Measurements from ENCODE around the gene MAGEA6.
A peak's percentile ranks its signal among the peaks of the same experiment; 100 is the strongest.
"Not testable (repeated sequence)": the region's sequence is repeated elsewhere in the genome, so short reads cannot be mapped to it uniquely, and the experiment has no call there.

Gene MAGEA6, protein sequence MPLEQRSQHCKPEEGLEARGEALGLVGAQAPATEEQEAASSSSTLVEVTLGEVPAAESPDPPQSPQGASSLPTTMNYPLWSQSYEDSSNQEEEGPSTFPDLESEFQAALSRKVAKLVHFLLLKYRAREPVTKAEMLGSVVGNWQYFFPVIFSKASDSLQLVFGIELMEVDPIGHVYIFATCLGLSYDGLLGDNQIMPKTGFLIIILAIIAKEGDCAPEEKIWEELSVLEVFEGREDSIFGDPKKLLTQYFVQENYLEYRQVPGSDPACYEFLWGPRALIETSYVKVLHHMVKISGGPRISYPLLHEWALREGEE

DNA sequence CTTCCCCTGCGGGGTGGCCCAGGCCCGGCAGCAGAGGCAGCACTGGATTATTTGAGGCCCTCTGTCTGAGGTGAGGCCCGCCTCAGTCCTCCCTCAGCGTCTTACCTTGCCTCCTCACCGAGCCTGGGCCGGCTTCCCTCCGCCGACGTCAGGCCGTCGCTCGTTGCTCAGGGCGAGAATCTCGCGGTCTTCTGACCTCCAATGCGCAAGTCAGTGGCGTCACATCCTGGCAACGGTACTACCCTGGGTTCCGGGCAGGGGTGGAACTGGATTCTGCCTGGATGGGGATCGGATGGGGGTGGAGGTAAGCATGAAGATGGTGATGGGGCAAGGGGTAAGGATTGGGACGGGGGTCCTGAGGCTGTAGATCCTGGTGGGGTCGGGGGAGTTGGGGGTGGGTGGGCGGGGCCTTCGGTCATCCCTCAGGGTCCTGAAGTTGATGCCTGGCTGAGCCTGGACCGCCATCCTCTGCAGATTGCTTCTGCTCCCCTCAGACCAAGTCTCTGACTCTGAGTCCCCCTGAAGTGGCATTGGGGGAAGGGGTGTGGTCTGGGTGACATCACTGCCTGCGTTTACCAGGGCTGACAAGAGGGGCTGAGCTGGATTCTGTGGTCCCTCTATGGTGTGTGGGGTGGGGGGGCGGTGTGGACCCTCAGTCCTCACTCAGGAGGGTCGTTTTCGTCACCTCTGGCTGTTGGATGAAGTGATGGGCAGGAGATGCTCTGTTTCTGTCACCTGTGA is at the start of gene MAGEA6:
TSS of gene MAGEA6 (minus strand) at position 141 of the 741 bp plus-strand sequence. CDS start 2,039 bp downstream, outside the sequence.
- not testable (repeated sequence) for DNase-seq

DNA sequence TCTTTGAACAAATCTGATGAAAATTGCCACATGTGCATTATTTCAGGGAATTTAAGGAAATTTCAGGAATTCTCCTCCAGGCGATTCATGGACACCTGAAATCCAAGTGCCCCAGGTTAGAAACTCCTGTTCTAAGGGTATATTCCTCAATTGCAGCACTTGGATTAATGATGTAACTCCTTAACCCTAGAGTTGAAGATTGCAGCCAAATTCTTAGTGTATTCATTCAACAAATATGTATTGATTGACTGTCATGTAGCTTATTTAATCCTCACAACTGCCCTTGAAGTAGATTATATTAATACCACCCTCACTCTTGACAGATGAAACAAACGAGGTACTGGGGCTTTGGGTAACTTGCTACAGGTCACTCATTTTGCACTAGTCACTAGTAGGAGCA is 49.8 kb upstream of the MAGEA6 start:
- no peak for DNase-seq

DNA sequence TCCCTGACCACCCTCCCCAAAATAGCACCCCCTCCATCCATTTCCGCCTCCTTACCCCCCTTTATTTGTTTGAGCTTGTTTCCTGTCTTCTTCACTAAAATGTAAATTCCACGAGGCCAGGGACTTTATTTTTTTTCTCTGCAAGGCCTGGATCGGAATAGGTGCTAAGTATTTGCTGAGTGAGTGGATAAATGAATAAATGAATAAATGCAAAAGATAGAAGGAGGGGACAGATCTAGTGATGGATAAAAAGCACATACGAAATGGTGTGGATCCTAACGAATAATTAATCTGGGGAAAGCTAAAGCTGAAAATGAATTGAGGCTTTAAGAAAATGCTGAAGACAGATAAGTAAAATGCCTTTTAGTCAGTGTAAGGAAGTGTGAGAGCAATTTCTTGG is 48.9 kb upstream of the MAGEA6 start:
- no peak for DNase-seq

DNA sequence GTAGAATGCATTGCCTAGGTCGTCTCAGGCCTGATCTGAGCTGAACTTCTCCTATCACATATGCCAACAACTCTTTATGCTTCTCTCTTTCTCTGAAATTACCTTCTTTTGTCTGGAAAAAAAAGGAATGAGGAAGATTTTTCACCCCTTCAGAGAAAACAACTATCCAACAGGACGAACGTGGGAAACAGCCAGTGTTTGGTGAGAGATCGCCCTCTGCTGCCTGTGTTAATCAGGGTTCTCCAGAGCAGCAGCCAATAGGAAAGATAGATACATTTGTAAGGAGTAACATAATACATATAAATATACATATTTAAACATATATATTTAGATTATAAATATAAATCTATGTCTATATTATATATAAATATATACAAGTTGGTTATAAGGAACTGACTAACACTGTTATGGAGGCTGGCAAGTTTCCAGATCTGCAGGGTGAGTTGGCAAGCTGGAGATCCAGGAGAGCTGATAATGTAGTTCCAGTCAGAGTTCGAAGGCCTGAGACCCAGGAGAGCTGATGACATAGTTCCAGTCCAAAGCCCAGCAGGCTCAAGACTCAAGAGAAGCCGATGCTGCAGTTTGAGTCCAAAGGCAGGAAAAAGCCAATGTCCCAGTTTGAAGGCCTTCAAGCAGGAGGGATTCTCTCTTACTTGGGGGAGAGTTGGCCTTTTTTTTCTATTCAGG is 47.7 kb upstream of the MAGEA6 start:
- DNase-seq: peak; percentile 11

DNA sequence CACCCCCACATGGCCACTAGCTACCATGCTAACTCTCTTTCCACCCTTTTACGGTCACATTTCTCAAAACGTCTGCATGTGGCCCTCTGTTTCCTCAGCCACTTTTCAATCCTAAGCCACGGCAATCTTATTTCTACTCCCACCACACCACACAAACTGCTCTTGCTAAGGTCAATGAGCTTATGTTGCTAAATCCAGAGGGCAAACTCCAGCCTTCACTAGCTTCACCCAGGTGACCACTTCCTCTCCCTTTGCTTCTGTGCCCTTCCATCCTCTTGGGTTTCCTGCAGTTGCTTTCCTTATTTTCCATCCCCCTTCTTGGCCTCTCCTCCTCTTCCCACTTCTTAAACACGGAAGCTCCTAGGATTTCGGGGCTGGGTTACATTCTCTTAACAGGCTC is 44.6 kb upstream of the MAGEA6 start:
- DNase-seq: no peak

DNA sequence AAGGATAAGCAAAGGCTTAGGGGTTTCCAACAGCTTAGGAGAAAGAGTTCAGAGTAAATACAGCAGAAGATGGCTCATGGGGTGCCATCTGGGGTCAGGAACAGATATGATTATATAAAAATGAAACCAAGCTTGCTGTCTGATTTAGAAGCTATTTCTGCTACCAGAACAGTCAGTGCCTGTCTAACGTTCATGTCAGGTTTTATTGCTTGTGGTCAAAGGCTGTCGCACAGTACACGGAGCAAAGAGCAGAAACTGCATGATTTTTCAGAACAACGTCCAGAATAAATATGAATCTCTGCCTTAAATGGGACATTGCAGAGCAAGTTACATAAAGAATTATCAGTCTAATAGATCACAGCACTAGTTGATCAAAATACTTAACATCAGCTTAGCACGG is 43.7 kb upstream of the MAGEA6 start:
- DNase-seq: no peak

DNA sequence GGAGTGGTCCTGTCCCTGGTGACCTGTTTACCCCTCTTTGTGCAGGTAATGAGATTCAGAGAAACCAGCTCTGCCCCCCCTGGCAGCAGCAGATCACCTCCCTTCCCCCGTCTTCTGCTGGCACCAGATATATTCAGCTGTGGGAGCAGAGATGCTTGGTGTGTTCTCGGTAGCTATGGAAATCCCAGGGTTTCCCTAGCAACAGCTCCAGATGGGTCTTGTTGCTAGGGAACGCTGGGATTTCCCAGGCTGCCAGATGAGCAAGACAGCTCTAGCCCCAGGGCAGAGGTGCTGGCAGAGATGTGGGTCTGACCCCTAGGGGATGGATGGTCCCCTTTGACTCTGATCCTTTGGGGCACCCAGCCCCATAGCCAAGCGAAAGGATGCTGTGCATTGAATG is 40.9 kb upstream of the MAGEA6 start:
- no peak for DNase-seq

DNA sequence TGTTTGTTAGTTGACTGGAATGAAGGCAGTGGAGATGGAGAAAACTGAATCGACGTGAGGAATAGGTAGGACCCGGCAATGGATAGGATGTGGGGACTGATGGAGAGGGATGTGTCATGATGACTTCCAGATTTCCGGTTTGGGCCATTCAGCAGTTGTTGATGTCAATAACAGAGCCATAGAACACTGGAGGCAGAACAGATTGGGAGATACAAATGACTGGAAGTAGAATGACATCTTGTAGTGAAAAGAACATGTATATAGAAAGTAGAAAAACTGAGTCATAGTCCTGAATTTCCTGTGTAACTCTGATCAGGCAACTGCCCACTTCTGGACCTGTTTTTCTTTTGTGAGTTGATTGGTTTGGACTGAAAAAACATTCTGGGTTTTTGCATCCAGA is 36.5 kb upstream of the MAGEA6 start:
- no peak for DNase-seq

DNA sequence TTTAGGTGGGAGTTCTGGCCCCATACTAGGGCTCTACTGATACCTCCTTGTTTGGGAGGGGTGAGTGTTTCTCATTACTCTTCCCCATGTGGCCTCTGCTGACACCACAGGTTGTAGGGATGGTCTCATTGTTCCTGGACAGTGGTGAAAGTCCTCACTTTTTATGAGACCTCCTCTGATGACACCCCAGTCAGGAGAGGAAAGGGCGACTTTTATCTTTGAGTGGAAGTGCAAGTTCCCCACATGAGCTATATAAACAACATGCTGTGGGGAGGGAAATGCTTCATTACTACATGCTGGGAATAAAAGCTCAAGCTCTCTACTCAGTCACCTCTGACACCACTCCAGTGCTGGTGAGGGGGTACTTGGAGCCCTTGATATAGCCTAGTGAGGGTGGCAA is 29.5 kb upstream of the MAGEA6 start:
- no peak for DNase-seq

DNA sequence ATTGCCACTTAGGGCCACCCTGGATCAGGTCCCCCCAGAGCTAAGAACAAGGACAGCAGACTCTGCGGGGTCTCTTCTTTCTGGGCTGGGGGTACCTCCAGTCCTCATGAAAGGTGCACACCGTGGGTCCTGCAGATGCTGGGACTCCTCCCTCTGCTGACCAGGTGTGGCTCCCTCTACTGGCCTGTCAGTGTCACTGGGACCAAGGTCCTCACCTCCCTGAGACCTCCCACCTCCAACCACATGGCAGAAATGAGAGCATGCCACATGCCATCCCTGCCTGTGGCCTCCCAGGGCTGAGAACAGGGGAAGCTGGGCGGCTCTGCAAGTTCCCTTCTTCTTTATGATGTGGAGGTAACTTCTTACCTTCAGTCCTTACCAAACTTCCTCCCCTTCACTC is 17.6 kb upstream of the MAGEA6 start:
- not testable (repeated sequence) for DNase-seq

DNA sequence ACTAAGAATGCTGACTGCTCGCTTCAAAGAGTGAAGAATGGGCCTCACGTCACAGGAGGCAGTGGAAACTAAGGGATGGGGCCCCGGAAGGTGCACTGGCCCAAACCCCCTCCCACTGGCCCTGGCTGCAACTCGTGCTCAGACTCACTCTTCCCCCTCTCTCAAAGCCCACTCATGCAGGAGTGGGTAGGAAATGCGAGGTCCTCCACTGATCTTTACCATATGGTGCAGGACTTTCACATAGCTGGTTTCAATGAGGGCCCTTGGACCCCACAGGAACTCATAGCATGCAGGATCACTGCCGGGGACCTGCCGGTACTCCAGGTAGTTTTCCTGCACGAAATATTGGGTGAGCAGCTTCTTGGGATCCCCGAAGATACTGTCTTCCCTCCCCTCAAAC is 2.9 kb downstream of the MAGEA6 start:
- not testable (repeated sequence) for DNase-seq

DNA sequence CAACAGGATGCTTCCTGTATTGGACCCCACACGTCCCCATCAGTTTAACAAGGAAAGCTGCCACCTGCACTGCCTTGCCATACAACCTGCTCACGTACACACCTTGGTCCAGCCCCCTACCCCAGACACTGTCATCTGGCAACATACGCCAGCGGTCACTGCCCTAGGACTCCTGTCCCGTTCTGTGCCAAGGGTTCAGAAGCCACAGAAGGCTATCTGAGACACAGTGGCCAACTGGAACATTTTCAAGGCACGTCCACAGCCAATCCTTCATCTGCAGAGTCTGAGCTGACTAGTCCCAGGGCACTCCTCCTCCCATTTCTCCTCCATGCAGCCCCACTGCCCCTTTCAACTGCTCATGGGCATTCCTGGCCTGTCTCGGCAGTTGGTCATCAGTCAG is 7.9 kb downstream of the MAGEA6 start:
- DNase-seq: not testable (repeated sequence)

DNA sequence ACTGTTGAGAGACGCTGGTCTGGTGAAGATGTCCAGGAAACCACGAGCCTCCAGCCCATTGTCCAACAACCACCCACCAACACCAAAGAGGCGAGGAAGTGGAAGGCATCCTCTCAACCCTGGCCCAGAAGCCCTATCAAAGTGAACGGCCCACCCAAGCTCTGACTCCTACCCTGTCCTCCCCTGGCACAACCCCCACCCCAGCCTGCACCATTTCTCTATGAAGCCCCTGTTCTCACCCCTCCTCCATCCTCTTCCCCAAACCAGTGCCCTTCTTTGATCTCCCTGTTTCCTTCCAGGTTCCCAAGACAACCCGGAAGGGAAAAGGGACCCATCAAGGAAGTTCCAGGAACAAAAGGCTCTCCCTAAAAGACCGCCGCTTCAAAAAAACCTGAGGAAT is 9.9 kb downstream of the MAGEA6 start:
- DNase-seq: not testable (repeated sequence)

DNA sequence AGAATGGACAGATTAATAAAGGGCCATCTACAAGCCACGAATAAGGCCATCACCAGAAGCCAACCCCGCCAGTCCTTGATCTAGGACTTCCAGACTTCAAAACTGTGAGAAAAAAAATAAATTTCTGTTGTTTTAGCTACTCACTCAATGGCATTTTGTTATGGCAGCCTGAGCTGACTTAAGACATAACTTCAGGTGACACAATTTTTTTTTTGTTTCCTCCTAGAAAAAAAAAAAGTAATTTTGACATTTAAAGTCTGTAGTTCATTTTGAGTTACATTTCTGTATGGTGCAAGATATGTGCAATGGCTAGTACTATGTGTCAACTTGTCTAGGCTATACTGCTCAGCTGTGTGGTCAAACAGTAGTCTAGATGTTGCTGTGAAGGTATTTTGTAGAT is 10.6 kb downstream of the MAGEA6 start, which contains the start of gene CSAG3:
TSS of gene CSAG3 (plus strand) at position 301 of the 400 bp plus-strand sequence.
- DNase-seq: not testable (repeated sequence)

DNA sequence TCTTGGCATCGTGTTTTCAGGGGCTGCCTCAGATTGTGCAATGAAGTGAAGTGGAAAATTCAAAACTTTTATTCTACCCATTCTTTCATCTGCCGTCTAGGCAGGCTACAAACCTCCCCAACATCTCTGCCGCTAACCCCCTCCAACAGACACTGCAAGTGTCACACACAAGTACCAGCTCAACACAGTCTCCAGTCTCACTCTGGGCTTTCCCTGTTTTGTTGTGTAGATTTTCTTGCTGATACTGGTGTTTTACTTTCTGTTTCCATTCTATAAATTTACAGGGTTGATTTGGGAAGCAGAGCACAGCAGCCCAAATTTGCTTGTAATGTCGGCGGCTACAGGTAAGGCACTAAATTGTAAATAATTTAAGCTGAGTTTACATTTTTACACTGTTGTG is 14.6 kb downstream of the MAGEA6 start:
- DNase-seq: not testable (repeated sequence)

DNA sequence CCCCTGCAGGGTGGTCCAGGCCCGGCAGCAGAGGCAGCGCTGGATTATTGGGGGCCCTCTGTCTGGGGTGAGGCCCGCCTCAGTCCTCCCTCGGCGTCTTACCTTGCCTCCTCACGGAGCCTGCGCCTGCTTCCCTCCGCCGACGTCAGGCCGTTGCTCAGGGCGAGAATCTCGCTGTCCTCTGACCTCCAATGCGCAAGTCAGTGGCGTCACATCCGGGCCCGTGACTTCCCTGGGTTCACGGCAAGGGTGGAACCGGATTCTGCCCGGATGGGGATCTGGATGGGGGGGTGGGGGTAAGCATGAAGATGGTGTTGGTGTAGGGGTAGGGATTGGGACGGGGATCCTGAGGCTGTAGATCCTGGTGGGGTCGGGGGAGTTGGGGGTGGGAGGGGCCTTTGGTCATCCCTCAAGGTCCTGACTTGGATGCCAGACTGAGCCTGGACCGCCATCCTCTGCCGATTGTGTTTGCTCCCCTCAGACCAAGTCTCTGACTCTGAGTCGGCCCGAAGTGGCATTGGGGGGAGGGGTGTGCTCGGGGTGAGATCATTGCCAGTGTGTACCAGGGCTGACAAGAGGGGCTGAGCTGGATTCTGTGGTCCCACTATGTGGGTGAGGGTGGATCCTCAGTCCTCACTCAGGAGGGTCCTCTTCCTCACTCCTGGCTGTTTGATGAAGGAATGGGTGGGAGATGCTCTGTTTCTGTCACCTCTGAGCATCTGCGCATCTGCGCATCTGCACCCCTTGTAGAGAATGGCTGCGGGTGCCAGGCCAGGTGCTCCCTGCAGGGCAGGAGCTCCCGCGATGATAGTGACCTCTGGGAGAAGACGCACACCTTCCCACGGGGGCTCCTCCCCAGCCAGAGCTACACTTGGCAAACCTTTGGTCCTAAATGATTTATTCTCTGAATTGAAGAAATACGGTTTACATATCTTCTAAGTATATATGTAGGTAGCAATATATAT is 15.5 kb downstream of the MAGEA6 start, which contains the start of gene MAGEA2:
TSS of gene MAGEA2 (minus strand) at position 157 of the 965 bp plus-strand sequence. CDS start 2,479 bp downstream, outside the sequence.
- not testable (repeated sequence) for DNase-seq

DNA sequence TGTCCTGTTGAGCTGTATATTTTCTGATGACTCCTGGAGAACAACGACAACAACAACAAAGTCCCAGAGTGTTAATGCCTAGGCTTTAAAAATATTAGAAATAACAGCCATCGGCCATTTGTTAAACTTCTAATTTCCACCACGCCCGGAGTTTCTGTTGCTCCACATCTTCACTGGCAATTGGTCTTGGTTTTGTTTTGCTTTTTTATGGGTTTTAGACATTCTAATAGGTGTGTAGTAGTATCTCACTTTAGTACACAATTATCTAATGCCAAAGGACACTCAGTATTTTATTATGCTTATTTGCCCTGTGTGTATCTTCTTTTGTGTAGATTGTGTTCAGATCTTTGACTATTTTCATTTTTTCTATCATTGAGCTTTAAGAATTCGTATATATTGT is 30.9 kb downstream of the MAGEA6 start:
- DNase-seq: no peak

DNA sequence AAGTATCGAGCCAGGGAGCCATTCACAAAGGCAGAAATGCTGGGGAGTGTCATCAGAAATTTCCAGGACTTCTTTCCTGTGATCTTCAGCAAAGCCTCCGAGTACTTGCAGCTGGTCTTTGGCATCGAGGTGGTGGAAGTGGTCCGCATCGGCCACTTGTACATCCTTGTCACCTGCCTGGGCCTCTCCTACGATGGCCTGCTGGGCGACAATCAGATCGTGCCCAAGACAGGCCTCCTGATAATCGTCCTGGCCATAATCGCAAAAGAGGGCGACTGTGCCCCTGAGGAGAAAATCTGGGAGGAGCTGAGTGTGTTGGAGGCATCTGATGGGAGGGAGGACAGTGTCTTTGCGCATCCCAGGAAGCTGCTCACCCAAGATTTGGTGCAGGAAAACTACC is 33.0 kb downstream of the MAGEA6 start:
- DNase-seq: not testable (repeated sequence)

DNA sequence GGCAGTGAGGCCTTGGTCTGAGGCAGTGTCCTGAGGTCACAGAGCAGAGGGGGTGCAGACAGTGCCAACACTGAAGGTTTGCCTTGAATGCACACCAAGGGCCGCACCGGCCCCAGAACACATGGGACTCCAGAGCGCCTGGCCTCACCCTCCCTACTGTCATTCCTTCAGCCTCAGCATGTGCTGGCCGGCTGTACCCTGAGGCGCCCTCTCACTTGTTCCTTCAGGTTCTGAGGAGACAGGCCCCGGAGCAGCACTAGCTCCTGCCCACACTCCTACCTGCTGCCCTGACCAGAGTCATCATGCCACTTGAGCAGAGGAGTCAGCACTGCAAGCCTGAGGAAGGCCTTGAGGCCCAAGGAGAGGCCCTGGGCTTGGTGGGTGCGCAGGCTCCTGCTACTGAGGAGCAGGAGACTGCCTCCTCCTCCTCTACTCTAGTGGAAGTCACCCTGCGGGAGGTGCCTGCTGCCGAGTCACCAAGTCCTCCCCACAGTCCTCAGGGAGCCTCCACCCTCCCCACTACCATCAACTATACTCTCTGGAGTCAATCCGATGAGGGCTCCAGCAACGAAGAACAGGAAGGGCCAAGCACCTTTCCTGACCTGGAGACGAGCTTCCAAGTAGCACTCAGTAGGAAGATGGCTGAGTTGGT is 33.5 kb downstream of the MAGEA6 start:
- DNase-seq: no peak

DNA sequence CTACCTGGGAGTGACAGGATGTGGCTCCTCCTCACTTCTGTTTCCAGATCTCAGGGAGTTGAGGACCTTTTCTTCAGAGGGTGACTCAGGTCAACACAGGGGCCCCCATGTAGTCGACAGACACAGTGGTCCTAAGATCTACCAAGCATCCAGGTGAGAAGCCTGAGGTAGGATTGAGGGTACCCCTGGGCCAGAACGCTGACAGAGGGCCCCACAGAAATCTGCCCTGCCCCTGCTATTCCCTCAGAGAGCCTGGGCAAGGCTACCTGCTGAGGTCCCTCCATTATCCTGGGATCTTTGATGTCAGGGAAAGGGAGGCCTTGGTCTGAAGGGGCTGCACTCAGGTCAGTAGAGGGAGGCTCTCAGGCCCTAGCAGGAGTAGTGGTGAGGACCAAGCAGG is 34.4 kb downstream of the MAGEA6 start:
- no peak for DNase-seq

DNA sequence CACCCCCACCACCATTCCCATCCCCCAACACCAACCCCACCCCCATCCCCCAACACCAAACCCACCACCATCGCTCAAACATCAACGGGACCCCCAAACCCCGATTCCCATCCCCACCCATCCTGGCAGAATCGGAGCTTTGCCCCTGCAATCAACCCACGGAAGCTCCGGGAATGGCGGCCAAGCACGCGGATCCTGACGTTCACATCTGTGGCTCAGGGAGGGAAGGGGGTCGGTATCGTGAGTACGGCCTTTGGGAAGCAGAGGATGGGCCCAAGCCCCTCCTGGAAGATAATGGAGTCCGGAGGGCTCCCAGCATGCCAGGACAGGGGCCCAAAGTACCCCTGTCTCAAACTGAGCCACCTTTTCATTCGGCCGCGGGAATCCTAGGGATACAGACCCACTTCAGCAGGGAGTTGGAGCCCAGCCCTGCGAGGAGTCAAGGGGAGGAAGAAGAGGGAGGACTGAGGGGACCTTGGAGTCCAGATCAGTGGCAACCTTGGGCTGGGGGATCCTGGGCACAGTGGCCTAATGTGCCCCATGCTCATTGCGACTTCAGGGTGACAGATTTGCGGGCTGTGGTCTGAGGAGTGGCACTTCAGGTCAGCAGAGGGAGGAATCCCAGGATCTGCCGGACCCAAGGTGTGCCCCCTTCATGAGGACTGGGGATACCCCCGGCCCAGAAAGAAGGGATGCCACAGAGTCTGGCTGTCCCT is 35.2 kb downstream of the MAGEA6 start:
- not testable (repeated sequence) for DNase-seq

Data from stimulated activated CD4-positive, alpha-beta T cell treated with anti-CD3 and anti-CD28 coated beads, Interleukin-15, amount 100 ng/mL, for 24 hours (primary cell).